Right lobe of liver (tissue), 4 donors: ENCODE data around the gene VWA8.

Experiments
- CTCF ChIP-seq, 4 donors: fragments of 200-600 bp in 3 of 4; fragments of 450-650 bp in 1 of 4; IDR thresholded peaks; one replicate each; pipeline versions ENCODE4 v1.5.1 to v1.8.0; 2016 to 2022; ENCODE audit warnings: antibody characterized with exemption in 4 of 4, mild to moderate bottlenecking in 2 of 4
- POLR2A ChIP-seq: fragments of 450-650 bp; IDR thresholded peaks from one replicate; pipeline ENCODE4 v1.6.1; 2017; ENCODE audit warnings: antibody characterized with exemption, mild to moderate bottlenecking
- donor health status: DM: no; HTN: no; CAD: no.
- donor health status: DM: no; HTN: no; CAD: no.
- donor health status: DM: no; HTN: yes; CAD: no.

DNA sequence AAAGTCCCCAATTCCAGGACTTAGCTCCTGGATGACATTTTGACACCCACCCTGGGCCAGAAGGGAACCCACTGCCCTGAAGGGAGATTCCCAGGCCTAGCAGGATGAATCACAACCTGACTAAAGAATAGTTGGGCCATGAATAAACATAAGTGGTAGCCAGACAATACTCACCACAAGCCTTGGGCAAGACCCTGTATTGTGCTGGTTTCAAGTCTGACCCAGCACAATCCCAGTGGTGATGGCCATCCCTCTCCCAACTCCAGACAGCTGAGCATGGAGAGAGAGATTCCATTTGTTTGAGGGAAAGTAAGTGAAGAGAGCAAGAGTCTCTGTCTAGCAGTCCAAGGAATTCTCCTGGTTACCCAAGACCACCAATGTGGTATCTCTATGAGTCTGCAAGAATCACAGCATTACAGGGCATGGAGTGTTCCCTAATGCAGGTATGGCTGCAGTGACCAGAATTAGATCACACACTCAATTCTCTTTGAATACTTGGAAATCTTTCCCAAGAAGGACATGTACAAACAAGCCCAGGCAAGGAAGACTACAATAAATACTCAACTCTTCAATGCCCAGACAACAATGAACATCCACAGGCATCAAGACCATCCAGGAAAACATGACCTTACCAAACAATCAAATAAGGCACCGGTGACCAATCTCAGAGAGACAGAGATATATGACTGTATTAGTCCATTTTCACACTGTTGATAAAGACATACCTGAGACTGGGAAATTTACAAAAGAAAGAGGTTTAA lies 158.0 kb downstream of the VWA8 start:
- TF ChIP-seq CTCF (IDR thresholded peaks at IDR 0.05) (no peak), POLR2A (no peak)
